Adrenal gland (tissue), 12 donors: ENCODE results near the gene PDCD11. TPM values are rescaled to one million over a fixed set of nuclear protein-coding genes. Genes with fewer than 3 reads are reported as not detected.

Experiments used
- DNase-seq, 7 donors: peaks; one replicate each; pipeline ENCODE4 v3.0.0-alpha.2; 2019 to 2020
- H3K27ac ChIP-seq, 5 donors: fragments of 200-600 bp; sonication (generic) in 4 of 5; 1 replicate in 3 of 5; 2 replicates in 2 of 5; pipeline versions ENCODE4 v1.5.1 to v1.8.0; 2016 to 2020; ENCODE audit warnings: mild to moderate bottlenecking in 1 of 5
- H3K27me3 ChIP-seq: fragments of 200-600 bp; 2 replicates; pipeline ENCODE4 v1.8.0; 2021
- H3K36me3 ChIP-seq, 2 donors: fragments of 200-600 bp; replicated peaks in 1 of 2; 1 replicate in 1 of 2; 2 replicates in 1 of 2; pipeline versions ENCODE4 v1.5.1 to v1.8.0; 2018 to 2022
- H3K4me1 ChIP-seq, 2 donors: fragments of 200-600 bp; replicated peaks in 1 of 2; 1 replicate in 1 of 2; 2 replicates in 1 of 2; pipeline versions ENCODE4 v1.5.1 to v1.8.0; 2018 to 2021
- H3K4me3 ChIP-seq, 4 donors: fragments of 200-600 bp; sonication (generic) in 3 of 4; one replicate each; pipeline ENCODE4 v1.5.1; 2016 to 2018
- H3K9me3 ChIP-seq, 3 donors: fragments of 200-600 bp; sonication (generic) in 1 of 3; replicated peaks in 1 of 3; 1 replicate in 2 of 3; 2 replicates in 1 of 3; pipeline versions ENCODE4 v1.5.1 to v1.8.0; 2016 to 2021
- CTCF ChIP-seq, 6 experiments: fragments of 450-650 bp in 4 of 6; fragments of 200-600 bp in 2 of 6; sonication (generic) in 1 of 6; IDR thresholded peaks; 1 replicate in 5 of 6; 2 replicates in 1 of 6; pipeline versions ENCODE4 v1.5.1 to v1.8.0; 2016 to 2021; ENCODE audit warnings: antibody characterized with exemption in 6 of 6, mild to moderate bottlenecking in 2 of 6, moderate library complexity in 1 of 6
- POLR2A ChIP-seq, 2 donors: fragments of 450-650 bp; IDR thresholded peaks; one replicate each; pipeline ENCODE4 v1.6.1; 2017; ENCODE audit warnings: antibody characterized with exemption in 2 of 2, mild to moderate bottlenecking in 2 of 2, moderate library complexity in 1 of 2
- WGBS, 4 donors: extraction: QIAGEN DNeasy Blood & Tissue Kit in 2 of 4; methylation state at CpG; one replicate each; pipeline versions ENCODE4 v1.1.5 to v1.1.7; 2013 to 2017; 5-methylcytosine and 5-hydroxymethylcytosine counted together
- intact Hi-C, 2 donors: fragments of 100-400 bp; cut with DNase I; formaldehyde crosslinking; loops; one replicate each; pipeline versions ENCODE4 v1.14.1 to v1.15.0; 2022 to 2023
- polyA plus RNA-seq, 3 donors: library from polyadenylated mRNA; stranded (reverse); fragments of 200-250 nt in 2 of 3; fragments of 350-450 nt in 1 of 3; fragmentation: Illumina TruSeq in 1 of 3; extraction: RNeasy Lipid Tissue Mini Kit (QIAGEN cat#74804) in 1 of 3; gene quantifications; one replicate each; pipeline ENCODE4 v1.2.3, GENCODE V29; 2013 to 2014
- total RNA-seq, 9 donors: library from RNA; depleted of rRNA in 4 of 9; stranded (reverse); fragments of >200 nt in 4 of 9; fragments of 120-200 nt in 1 of 9; fragmentation: NEBNext Ultra II Directional in 1 of 9; extraction: Animal tissue kit (Norgen Biotek cat#: 25700) in 1 of 9; gene quantifications; one replicate each; pipeline versions ENCODE4 v1.1.0 to v1.2.4, GENCODE V29; 2013 to 2023
- donor health status: healthy with polysubstance abuse.
- donor health status: Bipolar disorder and iron deficiency.
- donor health status: DM: yes; HTN: yes; CAD: no.
- donor health status: DM: no; HTN: no; CAD: no.
- donor health status: DM: no; HTN: no; CAD: no.
- donor health status: DM: yes; HTN: yes; CAD: no.

PDCD11 gene
- total and polyA plus RNA-seq, 12 donors: 13.6 to 39.7 (median 21.2) TPM

GRCh38 chr10:103455235-103455634 lies 58.8 kb downstream of the PDCD11 start:
- DNase-seq: no peak
- no peak for TF ChIP-seq CTCF (IDR thresholded peaks at IDR 0.05)
- no peak for TF ChIP-seq POLR2A (IDR thresholded peaks at IDR 0.05)
- H3K27ac ChIP-seq: no peak overlapping the region
- peaks cover 0 to 3% of the 10 kb centered on the region in 2 donors for H3K36me3 ChIP-seq
- H3K9me3 ChIP-seq: no peaks in the 10 kb centered on the region
- no peak overlapping the region for H3K4me3 ChIP-seq
- H3K4me1 ChIP-seq: peaks cover 5 to 14% of the 10 kb centered on the region in 2 donors
- intact Hi-C loops: no loop called here
- no peaks in the 10 kb centered on the region for H3K27me3 ChIP-seq
- WGBS, 4 donors: 79 to 94% (median 86%) methylated on average over 17 to 25 of the region's 25 CpGs

GRCh38 chr10:103456074-103456660 lies 59.7 kb downstream of the PDCD11 start:
- H3K27me3 ChIP-seq: no peaks in the 10 kb centered on the region
- no peaks in the 10 kb centered on the region for H3K9me3 ChIP-seq
- intact Hi-C loops: no loop called here
- no peaks in the 10 kb centered on the region for H3K36me3 ChIP-seq
- H3K4me1 ChIP-seq: peaks cover 5 to 6% of the 10 kb centered on the region in 2 donors
- H3K4me3 ChIP-seq: no peak overlapping the region
- no peak overlapping the region for H3K27ac ChIP-seq
- 77 to 91% (median 86%) methylated on average over 6 to 9 of the region's 9 CpGs for WGBS, 4 donors
- TF ChIP-seq CTCF (IDR thresholded peaks at IDR 0.05) (no peak), POLR2A (IDR thresholded peaks at IDR 0.05) (no peak)
- no peak for DNase-seq

- no peak for DNase-seq
- intact Hi-C loops: no loop called here
- no peak for TF ChIP-seq POLR2A (IDR thresholded peaks at IDR 0.05)
- no peak for TF ChIP-seq CTCF (IDR thresholded peaks at IDR 0.05)
- Histone ChIP-seq H3K27ac (no peak overlapping the region), H3K4me1 (peaks cover 5% of the 10 kb centered on the region in 2 donors), H3K4me3 (no peak overlapping the region), H3K27me3 (no peaks in the 10 kb centered on the region), H3K9me3 (no peaks in the 10 kb centered on the region), H3K36me3 (no peaks in the 10 kb centered on the region)
- WGBS, 4 donors: 64 to 75% (median 70%) methylated on average over 6 to 8 of the region's 8 CpGs
These were observed 60.8 kb downstream of the PDCD11 start for GRCh38 chr10:103457176-103457712.

- no peaks in the 10 kb centered on the region for H3K36me3 ChIP-seq
- DNase-seq: no peak
- no peaks in the 10 kb centered on the region for H3K4me1 ChIP-seq
- TF ChIP-seq POLR2A (IDR thresholded peaks at IDR 0.05) (no peak), CTCF (IDR thresholded peaks at IDR 0.05) (no peak)
- WGBS, 4 donors: 93 to 97% (median 97%) methylated on average over 22 to 39 of the region's 39 CpGs
- no peaks in the 10 kb centered on the region for H3K9me3 ChIP-seq
- no peak overlapping the region for H3K27ac ChIP-seq
- intact Hi-C loops: no loop called here
- no peaks in the 10 kb centered on the region for H3K27me3 ChIP-seq
- no peak overlapping the region for H3K4me3 ChIP-seq
These were observed 61.6 kb downstream of the PDCD11 start for GRCh38 chr10:103457896-103458583.
